ENCODE measurements around the gene SGPP1.

DNA sequence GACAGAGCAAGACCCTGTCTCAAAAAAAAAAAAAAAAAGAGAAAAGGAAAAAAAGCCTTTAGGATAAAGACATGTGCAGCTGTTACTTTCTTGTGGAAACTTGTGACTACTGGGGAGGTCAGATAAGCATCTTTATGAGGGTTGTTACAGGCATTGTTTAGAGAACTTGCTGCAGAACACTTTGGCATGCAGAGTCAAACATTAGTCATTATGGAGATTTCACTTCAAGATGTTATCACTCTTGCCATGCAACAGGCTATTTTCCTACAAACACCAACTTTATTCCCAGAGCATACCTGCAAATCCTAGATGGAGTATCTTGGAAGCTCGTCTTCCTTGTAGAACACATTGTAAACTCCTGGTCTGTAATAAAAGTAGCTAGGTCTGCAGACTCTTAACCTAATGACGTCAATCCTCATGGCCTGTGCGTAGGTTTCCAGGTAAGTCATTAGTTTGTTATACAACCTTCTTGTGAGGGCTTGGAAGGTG is 49.9 kb downstream of the SGPP1 start:
- TF ChIP-seq, protein P1, sequence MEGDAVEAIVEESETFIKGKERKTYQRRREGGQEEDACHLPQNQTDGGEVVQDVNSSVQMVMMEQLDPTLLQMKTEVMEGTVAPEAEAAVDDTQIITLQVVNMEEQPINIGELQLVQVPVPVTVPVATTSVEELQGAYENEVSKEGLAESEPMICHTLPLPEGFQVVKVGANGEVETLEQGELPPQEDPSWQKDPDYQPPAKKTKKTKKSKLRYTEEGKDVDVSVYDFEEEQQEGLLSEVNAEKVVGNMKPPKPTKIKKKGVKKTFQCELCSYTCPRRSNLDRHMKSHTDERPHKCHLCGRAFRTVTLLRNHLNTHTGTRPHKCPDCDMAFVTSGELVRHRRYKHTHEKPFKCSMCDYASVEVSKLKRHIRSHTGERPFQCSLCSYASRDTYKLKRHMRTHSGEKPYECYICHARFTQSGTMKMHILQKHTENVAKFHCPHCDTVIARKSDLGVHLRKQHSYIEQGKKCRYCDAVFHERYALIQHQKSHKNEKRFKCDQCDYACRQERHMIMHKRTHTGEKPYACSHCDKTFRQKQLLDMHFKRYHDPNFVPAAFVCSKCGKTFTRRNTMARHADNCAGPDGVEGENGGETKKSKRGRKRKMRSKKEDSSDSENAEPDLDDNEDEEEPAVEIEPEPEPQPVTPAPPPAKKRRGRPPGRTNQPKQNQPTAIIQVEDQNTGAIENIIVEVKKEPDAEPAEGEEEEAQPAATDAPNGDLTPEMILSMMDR (IDR thresholded peaks at IDR 0.05) = no peak
- no peak for TF ChIP-seq POLR2A (IDR thresholded peaks at IDR 0.05)

All from lower leg skin (tissue), 3 donors.